ENCODE results near the gene GRAMD1A.

- TF ChIP-seq YY1 (IDR thresholded peaks at IDR 0.05; ENCODE audit: insufficient read depth, insufficient read length), result no peak
- no peak for TF ChIP-seq SUZ12 (IDR thresholded peaks at IDR 0.05; ENCODE audit: extremely low read depth, insufficient read depth, insufficient read length)
- TF ChIP-seq ZNF274 (IDR thresholded peaks at IDR 0.05; ENCODE audit: low read depth, low read length), result no peak
Measured at GRCh38 chr19:34961775-34962686, 38.1 kb upstream of the GRAMD1A start.
